ENCODE data around the gene ST3GAL4.

ST3GAL4 gene

GRCh38 chr11:126456089-126456488 lies 100.6 kb downstream of the ST3GAL4 start:
- no peak for DNase-seq

- DNase-seq: no peak
These were observed 101.5 kb downstream of the ST3GAL4 start for GRCh38 chr11:126456783-126457542.

- no peak for DNase-seq
These were observed 102.3 kb downstream of the ST3GAL4 start for GRCh38 chr11:126457817-126458216.

- no peak for DNase-seq
These were observed 104.3 kb downstream of the ST3GAL4 start for GRCh38 chr11:126459691-126460281.

GRCh38 chr11:126460417-126461095 lies 105.1 kb downstream of the ST3GAL4 start:
- no peak for DNase-seq

- no peak for DNase-seq
These were observed 105.6 kb downstream of the ST3GAL4 start for GRCh38 chr11:126461096-126461440.

GRCh38 chr11:126461996-126462395 lies 106.5 kb downstream of the ST3GAL4 start:
- DNase-seq: no peak

GRCh38 chr11:126462422-126462821 lies 106.9 kb downstream of the ST3GAL4 start:
- no peak for DNase-seq

All from bone marrow (tissue), 2 donors.